ENCODE results near the gene MUC3A.

The MUC3A gene

GRCh38 chr7:101009629-101010028 lies 60.3 kb downstream of the MUC3A start:
- H3K27ac ChIP-seq: no peak overlapping the region
- TF ChIP-seq ZFX (IDR thresholded peaks at IDR 0.05) (no peak), CTCF (conservative IDR thresholded peaks at IDR 0.05) (no peak)

GRCh38 chr7:101012931-101013330 lies 63.6 kb downstream of the MUC3A start:
- TF ChIP-seq ZFX (IDR thresholded peaks at IDR 0.05) (no peak), CTCF (conservative IDR thresholded peaks at IDR 0.05) (no peak)
- no peak overlapping the region for H3K27ac ChIP-seq

DNA sequence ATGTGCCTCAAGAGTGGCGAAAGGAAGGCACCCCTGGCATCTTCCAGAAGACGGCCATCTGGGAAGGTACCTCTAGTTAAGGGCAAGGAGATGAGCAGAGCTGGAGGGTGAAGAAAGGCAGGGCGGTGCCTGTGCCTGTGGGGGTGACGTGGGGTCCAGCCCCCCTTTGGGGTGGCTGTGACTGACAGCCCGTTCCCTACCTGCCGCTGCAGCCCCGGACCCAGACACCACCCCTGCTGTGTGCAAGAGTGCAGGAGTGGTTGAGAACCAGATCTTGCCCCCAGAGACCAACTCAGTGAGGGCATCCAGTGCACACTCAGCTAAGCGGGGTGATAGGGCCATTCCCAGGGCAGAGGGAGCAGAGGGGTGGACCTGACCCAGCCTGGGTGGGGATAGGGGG lies 66.3 kb downstream of the MUC3A start:
- no peak for TF ChIP-seq ZFX (IDR thresholded peaks at IDR 0.05)
- TF ChIP-seq CTCF (conservative IDR thresholded peaks at IDR 0.05): no peak
- H3K27ac ChIP-seq: no peak overlapping the region

DNA sequence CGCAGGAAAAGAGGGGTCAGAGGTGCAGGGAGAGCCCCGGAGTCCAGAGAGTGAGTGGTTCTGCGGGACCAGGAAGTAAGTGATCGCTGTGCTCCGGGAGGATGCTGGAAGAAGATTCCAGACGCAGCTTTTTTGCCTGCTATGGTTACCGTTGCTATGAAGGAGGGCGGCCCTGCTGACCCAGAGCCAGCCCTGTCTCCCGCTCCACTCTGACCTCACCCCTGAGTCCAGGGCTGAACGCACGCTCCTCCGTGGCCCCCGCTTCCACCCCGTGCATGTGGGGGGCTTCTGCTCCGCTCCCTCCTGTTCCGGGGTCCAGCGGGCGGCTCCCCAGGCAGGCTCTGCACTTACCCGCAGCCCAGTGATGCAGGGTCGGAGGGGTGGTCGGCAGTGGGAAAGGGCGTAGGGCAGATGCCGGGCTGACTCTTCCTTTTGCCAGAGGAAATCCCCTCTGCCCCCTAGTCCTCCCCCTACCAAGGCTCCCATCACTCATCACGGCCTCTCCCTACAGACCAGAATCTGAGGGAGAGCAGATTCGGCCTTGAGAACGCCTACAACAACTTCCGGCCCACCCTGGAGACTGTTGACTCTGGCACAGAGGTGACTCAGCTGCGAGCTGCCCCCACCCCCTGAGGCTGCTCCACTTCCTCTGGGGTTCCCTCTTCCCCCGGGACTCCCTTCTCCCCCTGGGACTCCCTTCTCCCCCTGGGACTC lies 67.9 kb downstream of the MUC3A start:
- TF ChIP-seq ZFX (IDR thresholded peaks at IDR 0.05): no peak
- TF ChIP-seq CTCF (conservative IDR thresholded peaks at IDR 0.05): no peak

More for the DNA sequence above, 67.9 kb downstream of the MUC3A start:
- H3K27ac ChIP-seq: no peak overlapping the region

Data from C4-2B (cell line).